ENCODE measurements around the gene SPOCK2.
A peak's percentile ranks its signal among the peaks of the same experiment; 100 is the strongest.
"Not testable (repeated sequence)": the region's sequence is repeated elsewhere in the genome, so short reads cannot be mapped to it uniquely, and the experiment has no call there.

The SPOCK2 gene

GRCh38 chr10:72049969-72050781 is 38.2 kb downstream of the SPOCK2 start:
- no peak for DNase-seq

GRCh38 chr10:72049472-72049871 is 38.9 kb downstream of the SPOCK2 start:
- no peak for DNase-seq

DNA sequence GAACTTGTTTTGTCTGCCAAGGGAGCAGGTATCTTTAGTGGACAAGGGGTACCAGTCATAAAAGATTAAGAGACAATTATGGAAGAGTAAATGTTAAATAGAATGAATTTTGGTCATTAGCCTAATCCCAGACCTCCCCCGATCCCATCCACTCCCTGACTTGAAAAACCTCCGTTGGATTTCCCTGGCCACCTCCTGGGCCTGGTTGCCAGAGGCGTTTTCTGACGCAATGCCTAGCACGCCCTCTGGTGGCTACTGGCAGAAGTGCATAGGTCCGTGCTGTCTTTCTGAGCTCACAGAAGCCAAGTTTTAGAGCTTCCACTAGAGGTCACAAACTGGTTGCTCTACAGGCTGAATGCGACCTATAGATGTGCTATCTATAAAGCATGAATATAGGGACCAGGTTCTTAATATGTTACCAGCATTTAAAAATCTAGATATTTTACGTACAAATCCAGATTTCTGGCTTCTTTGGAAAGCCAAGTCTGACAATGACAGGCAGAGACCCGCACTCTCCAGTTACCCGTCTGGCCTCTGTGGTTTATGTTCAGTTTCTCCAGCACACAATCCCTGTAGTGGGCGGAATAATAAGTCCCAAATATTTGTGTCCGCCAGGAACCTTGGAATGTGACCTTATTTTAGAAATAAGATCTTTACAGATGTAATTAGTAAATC is 39.8 kb downstream of the SPOCK2 start:
- DNase-seq = peak; percentile 95

GRCh38 chr10:72045586-72045985 is 42.8 kb downstream of the SPOCK2 start:
- no peak for DNase-seq

- DNase-seq = no peak
Observed at GRCh38 chr10:72044417-72045041, 43.8 kb downstream of the SPOCK2 start.

- no peak for DNase-seq
Observed at GRCh38 chr10:72043016-72043834, 45.1 kb downstream of the SPOCK2 start.

DNA sequence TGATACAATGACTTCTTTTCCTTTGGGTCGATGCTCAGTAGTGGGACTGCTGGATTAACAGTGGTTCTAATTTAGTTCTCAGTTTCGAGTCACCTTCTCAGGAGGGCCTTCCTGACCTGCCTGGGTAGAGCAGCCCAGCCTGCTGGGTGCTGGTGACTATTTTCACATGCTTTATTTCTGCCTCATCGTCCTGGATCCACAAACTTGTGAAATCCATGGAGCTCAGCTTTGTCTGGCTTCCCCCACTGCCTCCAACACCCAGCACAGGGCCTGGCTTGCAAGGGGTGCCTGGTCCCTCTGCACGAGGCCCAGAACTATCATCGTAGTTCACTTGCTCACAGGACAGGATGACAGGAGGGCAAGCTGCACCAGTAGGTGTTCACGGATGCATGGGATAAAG is 46.9 kb downstream of the SPOCK2 start:
- DNase-seq = no peak

DNA sequence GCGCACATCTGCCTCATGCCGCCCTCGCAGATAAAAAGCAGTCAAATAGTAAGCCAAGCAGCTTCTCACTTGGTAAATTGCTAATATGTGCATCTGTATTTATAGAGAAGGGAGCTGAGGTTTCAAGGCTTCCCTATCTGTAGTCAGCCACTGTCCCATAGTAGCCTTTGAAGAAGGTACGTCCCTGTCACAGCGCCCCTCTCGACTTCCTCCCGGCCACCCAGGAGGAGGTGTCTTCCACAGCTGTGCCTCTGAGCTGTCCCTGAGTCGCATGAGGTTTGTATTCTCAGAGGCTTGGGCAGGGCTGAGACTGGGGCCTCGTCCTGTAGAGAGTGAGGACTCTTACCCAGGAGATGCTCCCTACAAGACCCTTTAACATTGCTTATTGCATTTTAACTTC is 49.0 kb downstream of the SPOCK2 start:
- DNase-seq = no peak

GRCh38 chr10:72038458-72039001 is 49.8 kb downstream of the SPOCK2 start:
- DNase-seq = no peak

DNA sequence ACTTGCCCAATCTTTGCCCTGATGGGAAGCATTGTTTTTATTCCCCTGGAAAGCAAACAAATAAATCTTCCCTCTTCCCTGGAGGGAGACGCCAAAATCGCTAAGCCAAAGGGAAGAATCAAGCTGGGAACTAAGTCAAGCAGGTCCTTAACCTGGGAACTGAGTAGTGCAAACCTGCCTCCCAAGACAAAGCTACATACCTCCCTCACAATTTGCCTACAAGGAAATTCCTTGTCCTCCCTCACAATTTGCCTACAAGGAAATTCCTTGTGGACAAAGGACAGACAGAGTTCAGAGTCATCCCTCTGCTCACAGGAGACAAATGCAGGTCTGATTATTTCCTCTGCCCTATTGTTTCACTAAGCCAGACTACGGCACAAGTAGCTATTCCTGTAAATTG is 50.5 kb downstream of the SPOCK2 start:
- no peak for DNase-seq

DNA sequence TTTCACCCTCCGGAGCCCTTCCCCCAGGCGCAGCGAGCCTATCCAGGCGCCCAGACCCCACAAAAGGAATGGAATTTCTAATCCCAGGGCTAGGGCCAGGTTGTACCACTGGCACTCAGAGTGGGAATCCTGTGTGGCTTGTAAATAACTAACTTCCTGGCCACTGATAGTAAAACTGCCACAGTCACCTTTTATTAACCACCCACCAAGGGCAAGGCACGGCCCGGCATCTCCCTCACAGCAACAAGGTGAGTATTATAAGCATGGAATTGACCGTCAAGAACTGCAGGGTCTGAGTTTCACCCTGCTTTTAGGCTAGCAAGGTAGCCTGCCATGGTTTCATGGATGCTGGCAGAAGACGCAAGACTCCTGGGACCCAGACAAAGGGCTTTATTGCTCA is 51.1 kb downstream of the SPOCK2 start:
- DNase-seq = no peak

- no peak for DNase-seq
Observed at GRCh38 chr10:72035252-72035887, 53.0 kb downstream of the SPOCK2 start.

DNA sequence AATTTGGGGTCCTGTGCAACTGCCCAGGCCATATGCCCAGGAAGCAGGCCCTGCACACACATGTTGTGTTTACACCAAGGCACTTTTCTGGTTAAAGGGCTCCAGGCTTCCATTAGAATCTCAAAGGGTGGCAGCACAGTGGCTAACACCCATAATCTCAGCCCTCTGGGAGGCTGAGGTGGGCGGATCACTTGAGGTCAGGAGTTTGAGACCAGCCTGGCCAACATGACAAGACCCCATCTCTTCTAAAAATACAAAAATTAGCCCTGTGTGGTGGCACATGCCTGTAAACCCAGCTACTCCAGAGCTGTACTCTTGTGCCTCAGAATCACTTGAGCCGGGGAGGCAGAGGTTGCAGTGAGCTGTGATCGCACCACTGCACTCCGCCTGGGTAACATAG is 53.6 kb downstream of the SPOCK2 start:
- no peak for DNase-seq

DNA sequence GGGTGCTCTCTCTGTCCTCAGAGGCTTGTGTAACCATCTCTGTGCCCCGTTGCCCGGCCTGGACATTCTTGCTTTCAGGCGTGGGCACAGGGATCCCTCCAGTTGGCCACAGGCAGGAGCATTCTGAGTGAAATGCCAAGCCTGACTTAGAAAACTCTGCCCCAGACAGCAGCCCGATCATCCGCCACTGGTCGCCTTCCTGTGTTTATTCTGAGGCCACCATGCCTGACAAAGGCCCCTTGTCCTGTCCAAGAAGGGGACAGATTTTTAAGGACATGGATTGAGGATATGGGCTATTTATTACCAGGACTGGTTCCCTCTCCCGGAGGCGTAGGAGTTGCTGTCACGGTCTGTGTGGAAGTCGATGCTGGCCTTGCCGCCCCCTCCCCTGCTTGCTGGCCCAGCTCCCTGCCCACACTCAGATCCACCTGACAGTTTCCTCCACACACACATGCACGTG is 54.3 kb downstream of the SPOCK2 start:
- no peak for DNase-seq

- not testable (repeated sequence) for DNase-seq
Observed at GRCh38 chr10:72032409-72033162, 55.8 kb downstream of the SPOCK2 start.

GRCh38 chr10:72031706-72032105 is 56.6 kb downstream of the SPOCK2 start:
- no peak for DNase-seq

- no peak for DNase-seq
Observed at GRCh38 chr10:72030762-72031543, 57.4 kb downstream of the SPOCK2 start.

GRCh38 chr10:72029414-72029813 is 58.9 kb downstream of the SPOCK2 start:
- no peak for DNase-seq

GRCh38 chr10:72027498-72027897 is 60.9 kb downstream of the SPOCK2 start:
- no peak for DNase-seq

DNA sequence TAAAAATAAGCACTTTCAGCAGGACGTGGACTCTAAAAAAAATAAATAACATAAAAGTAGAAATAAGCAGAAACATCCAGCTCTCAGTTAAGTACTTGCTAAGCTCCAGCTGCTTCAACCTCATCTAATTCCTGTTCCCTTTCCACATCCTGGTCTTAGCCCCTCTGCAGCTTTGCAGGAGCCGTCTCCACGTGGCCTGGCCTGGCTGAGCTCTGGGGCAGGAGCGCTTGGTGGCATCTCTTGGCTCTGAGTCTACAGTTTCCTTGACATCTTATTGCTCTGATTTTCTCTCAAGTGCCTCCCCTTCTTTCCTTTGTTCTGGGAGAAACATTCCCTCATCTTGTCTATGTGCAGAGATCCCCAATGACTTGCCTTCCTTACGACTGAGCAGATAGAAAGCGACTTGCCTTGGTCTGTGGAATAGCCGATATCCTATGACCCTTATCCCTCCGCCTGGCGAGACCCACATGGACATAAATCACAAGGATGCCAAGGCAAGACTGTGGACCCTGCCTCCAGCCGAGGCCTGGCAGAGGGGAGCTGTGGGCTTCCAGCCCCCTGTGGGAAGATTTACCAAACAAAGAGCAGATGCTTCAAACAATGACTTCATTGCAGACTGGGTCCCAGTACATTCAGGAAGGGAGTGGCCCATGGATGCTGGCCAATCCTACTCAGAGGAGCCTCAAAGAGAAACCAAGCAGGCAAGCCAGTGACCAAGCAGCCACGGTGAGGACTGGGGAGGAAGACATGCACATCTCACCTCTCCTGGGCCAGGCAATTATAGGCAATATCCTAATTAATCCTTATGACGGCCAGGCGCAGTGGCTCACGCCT is 61.9 kb downstream of the SPOCK2 start:
- DNase-seq = no peak
